NCI-H524 treated with DMSO at 0.1 percent for 48 hours (cell line): ENCODE results near the gene IGF2R.

Source experiments
- DNase-seq: peaks from one replicate; lab custom pipeline; 2025; lab: John Stamatoyannopoulos, UW

The IGF2R gene

DNA sequence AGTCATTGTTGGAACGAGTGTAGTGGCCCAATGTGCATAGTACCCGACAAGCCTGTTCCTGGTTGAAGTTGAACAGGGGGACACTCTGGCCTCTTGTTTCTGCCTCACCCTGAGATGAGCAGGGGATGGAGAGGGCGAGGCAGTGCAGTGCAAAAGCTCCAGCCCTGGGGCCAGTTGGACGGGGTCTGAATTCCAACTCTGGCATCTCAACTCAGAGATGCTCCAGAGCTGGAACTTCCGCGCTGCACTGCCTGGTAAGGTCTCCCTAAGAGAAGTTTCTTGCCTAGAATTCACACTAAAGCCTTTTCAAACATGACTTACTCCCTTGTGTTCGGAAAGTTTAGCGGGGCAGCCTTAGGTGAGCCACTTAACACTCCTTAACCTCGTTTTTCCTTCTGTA is 80.5 kb downstream of the IGF2R start:
- DNase-seq: no peak

DNA sequence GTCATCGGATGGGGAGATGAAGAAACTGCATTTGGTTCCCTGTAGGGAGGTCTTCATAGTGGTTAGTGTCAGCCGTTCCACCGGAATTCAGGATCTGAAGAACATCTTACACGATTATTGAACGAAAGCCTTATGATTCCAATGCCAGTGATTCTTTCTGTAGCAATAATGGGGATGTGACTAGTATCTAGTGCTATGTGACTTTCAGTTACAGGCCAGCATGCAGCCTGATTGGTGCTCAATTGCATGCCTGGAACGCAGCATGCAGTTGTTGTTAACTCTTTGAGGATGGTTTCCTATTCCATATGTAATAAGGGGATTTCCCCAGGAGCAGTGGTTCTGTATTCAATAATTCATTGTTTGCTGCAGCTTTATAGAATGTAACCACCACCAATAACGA is 81.1 kb downstream of the IGF2R start:
- DNase-seq: no peak

DNA sequence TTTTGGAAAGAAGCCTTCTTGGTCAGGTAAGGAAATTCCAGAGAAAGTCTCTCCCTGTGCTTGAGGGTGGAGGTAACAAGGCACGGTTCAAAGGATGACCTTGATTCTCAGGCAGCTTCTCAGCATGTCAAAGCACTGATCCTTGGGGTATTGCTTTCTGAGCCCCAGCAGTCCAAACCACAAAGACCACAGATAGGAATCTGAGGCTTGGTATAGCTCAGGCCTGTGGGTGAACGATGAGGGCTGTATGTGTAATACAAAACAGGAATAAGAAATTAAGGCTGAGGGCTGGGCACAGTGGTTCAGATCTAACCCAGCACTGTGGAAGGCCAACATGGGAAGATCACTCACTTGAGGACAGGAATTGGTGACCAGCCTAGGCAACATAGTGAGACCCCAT is 82.5 kb downstream of the IGF2R start:
- DNase-seq: no peak

DNA sequence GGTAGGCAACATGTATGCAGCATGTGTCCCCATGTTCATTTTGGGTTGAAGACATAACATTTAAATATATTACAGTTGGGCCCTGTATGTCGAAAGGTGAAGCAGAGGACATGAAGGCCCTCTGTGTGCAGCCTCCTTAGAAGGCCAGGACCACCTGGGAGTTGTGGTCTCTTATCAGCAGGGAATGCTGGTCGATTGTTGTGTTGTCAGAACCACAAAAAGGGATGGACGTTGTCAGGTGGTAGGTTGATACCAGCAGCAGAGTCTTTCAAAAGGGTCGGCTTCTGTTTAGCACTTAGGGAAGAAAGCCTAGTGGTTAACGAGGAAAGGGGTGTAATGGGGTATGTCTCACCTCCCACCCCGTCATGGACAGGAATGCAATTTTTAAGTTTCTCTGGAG is 85.4 kb downstream of the IGF2R start:
- no peak for DNase-seq

DNA sequence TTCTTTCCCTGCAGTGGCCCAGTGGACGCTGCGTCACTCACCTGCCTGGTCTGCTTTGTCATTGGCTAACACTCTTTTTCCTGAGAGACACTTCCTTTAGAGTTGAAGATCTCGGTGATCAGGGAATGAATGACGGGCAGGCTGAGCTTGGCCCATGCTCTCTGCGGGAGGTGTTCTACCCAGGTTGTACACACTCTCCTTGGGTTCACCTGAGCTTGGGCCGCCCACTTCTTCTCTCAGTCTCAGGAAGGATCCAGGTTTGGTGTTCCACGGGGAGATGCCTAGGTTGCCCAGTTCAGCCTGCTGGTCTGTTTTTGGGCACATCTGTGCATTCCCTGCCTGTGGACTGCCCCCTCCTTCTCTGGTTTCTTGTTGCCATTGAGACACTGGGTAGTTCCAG is 86.0 kb downstream of the IGF2R start:
- no peak for DNase-seq

DNA sequence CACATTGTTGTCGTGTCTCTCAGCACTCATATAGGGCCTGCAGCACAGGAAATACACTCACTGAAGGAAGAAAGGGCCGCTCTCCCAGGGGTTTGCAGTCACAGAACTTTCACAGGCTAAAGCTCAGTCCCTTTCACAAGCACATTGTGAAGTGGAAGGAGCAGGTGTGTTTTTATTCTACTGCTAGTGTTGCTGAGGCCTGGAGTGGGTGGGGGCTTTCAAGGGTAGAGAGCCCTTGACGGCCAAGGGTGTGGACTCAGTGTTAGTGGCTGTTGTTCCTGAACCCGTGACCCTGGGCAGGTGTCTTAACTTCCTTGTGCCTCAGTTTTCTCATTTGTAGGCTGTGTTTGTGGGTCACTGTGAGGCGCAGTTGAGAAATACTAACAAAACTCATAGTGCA is 86.5 kb downstream of the IGF2R start:
- DNase-seq: no peak

DNA sequence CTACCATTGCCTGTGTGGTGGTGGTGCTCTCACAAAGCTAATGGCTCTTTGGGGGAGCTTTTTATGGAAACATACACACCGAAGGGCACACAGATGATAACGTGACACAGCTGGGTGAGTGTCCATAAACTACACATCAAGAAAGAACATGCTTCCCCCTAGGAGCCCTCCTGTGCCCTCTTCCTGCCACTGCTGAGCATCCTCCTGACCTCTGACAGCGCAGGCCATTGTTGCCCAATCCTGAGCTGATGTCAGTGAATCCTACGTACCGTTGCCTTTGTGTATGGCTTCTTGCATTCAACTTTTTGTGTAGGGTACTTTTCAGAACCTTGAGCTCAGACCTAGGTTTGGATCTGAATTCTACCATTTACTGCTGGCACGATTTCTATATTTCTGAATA is 86.9 kb downstream of the IGF2R start:
- no peak for DNase-seq

DNA sequence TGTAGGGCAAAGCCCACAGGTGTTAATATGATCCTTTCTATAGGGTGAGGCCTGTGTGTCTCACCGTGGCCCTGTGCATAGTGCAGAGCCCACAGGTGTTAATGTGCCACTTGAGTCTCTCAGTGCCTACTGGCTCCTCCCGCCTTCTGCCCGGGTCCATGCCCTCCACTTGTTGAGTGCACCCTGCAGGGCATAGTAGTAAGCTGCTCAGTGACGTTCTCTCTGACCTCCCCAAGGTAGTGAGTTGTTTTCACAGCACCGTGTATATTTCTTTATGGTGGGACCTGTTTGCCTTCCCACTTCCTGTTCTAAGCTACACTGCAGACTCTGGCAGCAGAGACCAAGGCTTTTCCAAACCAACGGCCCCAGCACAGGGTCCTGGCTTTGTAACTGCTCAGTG is 88.2 kb downstream of the IGF2R start:
- DNase-seq: no peak

DNA sequence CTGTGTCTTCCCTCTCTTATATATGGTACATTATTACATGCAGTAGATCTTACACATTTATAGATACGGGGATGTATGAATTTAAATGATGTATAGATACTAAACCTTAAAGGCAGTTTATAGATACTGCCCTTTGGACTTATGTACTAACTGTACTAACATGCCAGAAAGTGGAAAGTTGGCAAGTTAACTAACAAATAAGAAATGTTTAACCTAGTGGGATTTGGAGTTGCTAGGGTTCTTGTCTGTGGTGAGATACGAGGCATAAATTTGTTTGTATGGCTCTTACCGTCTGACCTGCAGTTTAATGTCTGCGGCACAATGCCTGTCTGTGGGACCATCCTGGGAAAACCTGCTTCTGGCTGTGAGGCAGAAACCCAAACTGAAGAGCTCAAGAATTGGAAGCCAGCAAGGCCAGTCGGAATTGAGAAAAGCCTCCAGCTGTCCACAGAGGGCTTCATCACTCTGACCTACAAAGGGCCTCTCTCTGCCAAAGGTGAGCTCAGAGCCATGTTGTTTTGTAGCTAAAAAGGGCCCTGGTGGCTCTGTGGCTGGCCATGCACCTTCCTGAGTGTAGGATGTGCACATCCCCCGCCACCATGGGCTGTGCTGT is 89.8 kb downstream of the IGF2R start:
- no peak for DNase-seq

DNA sequence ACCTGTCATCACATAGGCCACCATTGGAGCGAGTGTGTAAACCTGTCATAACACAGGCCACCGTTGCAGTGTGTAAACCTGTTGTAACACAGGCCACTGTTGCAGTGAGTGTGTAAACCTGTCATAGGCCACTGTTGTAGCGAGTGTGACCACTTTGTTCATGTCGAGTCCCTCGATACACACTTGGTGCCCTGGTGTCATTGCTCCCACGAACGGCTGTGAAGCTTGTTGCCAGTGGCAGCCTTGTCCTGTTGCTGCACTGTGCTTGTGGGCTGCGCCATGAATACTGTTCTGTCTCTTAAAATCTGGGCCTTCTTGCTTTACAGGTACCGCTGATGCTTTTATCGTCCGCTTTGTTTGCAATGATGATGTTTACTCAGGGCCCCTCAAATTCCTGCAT is 91.3 kb downstream of the IGF2R start:
- DNase-seq: no peak

DNA sequence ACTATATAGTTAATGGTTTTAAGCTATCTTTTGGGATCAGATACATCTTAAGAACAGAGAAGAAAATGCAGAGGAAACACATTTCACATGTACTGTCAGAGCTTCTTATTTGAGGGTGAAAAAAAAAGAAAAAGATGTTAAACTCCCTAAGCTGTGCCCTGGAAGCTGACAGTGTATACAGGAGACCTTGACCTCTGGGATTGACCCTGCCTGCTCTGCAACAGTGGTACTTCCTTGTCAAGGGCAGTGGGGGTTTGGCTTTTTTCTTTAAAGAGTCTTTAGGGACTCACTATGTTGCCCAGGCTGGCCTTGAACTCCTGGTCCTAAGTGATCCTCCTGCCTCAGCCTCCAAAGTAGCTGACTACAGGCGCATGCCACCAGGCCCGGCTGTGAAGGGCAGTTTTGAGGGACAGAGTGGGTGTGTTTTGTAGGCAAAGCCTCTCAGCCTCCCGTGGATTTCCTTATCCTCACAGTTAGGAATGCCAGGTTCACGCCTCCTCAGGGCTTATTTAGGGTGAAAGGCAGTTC is 92.1 kb downstream of the IGF2R start:
- no peak for DNase-seq

DNA sequence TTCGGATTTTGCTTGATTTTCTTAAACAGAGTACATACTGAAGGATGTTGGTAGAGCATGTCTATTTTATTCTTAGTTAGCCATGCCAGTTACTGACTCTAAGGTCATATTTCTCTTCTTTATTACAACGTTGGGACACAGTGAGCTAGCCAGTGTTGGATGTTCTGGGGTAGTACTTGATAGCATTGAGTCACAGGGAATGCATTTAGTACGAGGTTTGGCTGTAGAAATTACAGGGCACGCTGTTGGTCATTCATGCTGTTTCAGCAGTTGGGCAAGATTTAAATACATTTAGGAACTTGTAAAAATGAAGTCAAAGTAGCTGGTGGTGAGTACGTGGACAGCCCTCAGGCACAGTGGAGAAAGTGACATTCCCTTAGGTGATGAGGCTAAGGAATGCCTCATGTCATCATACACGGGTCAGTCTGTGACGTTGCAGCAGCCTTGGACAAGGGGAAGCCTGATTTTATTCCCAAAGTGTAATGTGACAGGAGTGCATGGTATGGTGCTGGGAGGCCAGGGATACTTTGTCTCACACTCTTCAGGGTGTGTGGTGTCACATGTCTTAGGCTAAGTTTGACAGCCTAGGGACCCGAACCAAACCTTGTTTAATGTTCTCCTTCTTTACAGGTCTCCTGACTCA is 95.0 kb downstream of the IGF2R start:
- no peak for DNase-seq

DNA sequence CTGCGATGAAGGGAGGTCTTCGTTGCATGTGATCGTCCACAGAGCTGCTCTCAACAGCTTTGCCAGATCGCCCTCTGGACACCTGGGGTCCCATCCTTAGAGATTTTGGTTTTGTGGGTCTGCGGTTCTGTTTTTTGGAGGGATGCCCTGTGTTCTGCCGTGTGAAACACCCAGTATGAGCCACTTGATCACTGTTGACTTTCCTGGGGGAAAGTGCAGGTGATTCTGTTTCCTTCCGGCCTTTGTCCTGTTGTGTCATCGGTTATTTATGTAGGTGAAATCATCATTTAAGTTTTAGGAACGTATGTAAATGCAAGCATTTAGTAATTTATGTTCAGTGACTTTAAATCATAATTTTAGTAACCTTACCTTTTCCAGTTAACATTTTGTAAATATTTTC is 96.3 kb downstream of the IGF2R start:
- DNase-seq: no peak

DNA sequence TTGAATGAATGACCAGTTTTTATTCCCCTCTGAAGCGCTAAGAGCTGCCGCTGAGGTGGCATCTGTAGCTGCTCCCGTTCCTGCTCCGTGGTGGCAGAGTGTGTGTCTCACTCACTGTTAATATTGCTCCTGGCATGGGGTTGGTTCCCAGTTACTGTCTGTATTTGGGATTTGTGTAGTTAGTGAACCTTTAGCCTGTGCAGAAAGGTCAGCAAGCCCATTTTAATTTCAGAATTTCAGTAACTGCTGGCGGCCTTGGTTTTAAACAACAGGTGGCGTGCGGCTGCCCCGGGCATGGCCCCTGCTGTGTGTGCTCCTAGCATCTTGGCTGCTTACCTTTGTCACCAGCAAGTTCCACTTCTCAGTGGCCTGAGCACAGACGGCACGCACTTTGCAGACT is 98.7 kb downstream of the IGF2R start:
- DNase-seq: no peak

DNA sequence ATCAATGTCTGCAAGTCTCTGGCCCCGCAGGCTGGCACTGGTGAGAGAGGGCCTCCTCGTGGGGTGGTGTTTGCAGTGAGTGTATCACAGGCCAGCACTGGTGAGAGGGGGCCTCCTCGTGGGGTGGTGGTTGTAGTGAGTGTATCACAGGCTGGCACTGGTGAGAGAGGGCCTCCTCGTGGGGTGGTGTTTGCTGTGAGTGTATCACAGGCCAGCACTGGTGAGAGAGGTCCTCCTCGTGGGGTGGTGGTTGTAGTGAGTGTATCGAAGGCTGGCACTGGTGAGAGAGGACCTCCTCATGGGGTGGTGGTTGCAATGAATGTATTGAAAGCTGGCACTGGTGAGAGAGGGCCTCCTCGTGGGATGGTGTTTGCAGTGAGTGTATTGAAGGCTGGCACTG is 99.5 kb downstream of the IGF2R start:
- DNase-seq: no peak

DNA sequence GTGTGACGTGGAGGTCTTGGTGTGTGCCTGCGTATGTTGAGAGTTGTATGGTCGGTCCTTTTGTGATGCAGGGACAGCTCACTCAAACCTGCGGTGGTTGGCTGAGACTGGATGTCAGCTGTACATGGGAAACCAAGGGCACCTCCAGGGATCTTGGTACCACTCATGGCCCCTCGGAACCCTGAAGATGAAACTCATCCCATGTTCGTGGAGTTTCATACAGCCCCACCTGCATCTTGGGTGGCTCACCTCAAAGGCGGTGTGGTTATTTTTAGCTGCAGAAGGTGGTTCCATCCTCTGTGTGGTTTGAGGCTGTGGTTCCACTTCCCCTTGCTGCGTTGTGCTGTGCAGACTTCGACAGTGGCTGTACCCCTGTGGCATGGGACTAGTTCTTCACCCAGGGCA is 100.2 kb downstream of the IGF2R start:
- no peak for DNase-seq

DNA sequence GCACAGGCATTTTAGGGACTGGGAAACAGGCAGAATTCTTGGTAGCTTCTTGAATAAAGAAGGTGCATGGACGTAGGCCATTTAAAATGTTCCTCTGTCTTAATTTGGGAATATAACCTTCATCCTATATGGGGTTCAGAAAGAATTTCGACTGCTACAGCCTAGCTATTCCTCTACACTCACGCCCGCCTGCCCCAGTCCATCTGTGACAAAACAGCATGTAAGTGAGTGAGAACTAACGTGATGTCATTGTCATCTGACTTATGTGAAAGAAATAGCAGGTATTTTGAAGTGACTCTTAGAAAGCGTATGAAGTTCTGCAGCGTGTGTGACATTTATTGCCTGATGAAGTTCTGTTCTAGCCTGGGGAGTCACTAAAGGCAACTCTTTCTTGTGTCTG is 100.6 kb downstream of the IGF2R start:
- DNase-seq: no peak

DNA sequence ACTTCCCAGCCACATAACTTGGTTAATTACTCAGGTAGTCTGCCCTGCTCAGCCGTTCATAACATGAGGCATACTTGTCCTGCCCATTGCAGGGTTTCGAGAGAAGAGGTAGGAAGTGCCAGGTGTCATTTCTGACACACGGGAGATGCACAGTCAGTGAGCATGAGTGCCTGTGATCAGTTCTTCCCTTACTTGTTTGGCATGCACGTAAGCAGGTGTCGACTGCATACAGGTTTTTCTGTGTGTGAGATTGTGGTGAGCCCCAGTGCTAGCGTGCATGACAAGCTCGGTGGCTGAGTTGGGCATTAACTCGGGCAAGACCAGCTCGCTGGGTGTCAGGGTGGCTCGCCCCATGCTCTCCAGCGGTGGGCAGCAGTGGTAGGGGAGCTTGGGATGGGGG is 101.5 kb downstream of the IGF2R start:
- DNase-seq: no peak

DNA sequence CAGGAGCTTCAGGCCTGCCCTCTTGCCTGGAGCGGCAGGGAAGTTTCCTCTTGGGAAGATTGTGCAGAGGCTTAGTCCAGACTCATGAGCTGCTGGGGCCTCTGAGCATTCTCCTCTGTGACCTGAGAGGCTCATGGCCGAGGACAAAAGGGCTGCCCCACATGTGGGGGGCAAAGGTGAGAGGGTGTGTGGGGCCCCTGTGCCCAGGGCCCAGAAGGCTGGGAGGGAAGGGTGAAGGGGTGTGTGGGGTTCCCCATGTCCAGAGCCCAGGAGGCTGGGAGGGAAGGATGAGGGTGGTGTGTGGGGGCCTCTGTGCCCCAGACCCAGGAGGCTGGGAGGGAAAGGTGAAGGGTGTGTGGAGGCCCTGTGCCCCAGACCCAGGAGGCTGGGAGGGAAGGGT is 101.9 kb downstream of the IGF2R start:
- DNase-seq: no peak

DNA sequence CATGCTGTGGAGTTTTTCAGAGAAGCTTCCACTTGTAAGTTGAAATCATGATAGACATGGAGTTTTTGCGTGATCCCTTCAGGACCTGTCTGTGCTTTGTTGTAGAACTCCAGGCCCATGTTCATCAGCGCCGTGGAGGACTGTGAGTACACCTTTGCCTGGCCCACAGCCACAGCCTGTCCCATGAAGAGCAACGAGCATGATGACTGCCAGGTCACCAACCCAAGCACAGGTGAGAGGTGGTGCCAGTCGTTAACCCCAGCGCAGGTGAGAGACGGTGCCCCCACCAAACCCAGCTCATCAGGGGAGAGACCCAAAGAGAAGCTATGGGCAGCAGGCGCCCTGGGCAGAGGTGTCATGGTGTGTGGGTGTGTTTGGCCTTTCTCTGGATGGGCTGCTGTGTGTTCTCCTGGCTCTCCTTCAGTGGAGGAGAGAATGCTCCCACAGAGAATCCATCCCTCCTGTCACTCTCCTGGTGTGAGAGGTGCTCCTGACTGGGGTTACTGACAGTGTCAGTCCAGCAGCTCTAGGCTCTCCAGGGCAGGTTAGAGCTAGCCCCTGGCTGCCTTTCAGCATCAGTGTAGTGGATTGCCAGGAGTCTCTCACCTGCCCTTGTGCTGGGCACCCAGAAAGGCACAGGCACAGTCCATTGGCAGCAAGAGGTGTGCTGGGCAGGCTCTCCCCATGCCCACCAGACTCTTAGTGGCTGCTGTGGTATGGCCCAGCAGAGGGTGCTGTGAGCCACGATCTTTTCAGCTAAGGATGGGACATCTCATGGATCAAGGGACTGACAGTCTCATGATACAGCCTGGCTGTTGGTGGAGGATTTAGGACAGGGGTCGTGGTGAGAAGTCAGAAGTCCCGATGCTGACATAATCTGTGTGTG is 103.2 kb downstream of the IGF2R start:
- DNase-seq: no peak

DNA sequence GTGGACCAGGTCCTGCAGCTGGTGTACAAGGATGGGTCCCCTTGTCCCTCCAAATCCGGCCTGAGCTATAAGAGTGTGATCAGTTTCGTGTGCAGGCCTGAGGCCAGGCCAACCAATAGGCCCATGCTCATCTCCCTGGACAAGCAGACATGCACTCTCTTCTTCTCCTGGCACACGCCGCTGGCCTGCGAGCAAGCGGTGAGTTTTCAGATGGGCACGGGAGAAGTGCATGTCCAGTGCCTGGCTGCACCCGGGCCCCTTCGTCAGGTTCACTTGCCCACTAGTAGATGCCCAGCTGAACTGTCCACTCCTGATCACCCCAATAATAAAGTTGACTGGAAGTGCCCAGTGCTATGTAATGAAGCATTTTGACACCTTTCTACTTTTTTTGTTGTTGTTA is 104.4 kb downstream of the IGF2R start:
- DNase-seq: no peak

DNA sequence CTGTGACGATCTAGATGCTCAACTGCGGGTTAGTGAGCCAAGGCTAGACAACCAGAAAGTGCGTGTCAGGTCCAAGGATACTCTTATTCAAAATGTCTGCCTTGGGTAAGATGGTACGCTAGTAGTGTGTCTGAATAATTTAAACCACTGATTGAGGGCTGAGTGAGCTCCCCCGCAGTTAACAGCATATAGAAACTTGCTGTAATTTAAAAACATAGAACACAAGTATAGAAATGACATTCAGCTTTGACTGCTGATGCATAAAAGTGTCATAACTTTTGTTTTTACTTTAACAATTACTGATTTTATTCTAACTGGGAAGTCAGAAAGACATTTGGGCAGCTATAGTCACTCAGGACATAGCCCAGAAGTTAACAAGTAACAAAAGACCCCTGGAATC is 107.1 kb downstream of the IGF2R start:
- DNase-seq: no peak

DNA sequence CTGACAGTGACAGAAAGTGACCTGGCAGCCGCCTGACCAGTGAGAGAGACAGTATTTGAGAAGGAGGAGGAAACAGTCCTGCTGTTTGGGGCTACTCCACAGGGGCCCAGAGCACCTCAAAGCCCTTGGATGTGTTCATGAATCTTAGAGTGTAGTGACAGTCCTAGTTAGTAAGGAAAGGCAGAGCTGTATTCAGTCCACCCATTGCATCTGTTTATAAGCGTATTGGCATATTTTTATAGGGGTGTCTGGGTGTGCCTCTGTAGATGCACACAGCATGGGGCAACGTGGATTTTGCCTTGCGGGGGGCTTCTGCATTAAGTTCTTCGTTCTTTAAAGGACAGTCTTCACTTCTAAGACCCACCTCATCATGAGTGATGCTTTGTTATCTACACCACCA is 108.1 kb downstream of the IGF2R start:
- no peak for DNase-seq
